Astrocyte (in vitro differentiated cells and primary cell): ENCODE measurements around the gene PRKCE.

Source experiments
- CTCF ChIP-seq: IDR thresholded peaks from 2 replicates; pipeline ENCODE4 v1.5.1; 2011; ENCODE audit warnings: low read depth, mild to moderate bottlenecking, inconsistent platforms, low read length, moderate library complexity; ENCODE audit not compliant: insufficient read depth
- EZH2 ChIP-seq: IDR thresholded peaks from 2 replicates; pipeline ENCODE4 v1.6.1; 2012; ENCODE audit warnings: mild to moderate bottlenecking, low read length, inconsistent platforms; ENCODE audit not compliant: insufficient read depth

GRCh38 chr2:45812011-45812500, 160.6 kb downstream of the PRKCE start:
- no peak for TF ChIP-seq CTCF
- TF ChIP-seq EZH2: no peak
